Suppressor macrophage treated with lipopolysaccharide for 4 hours (primary cell): Measurements from ENCODE around the gene CYFIP1.

Experiments used
- DNase-seq: peaks from one replicate; pipeline ENCODE4 v3.0.0-alpha.2; 2020

Gene CYFIP1

DNA sequence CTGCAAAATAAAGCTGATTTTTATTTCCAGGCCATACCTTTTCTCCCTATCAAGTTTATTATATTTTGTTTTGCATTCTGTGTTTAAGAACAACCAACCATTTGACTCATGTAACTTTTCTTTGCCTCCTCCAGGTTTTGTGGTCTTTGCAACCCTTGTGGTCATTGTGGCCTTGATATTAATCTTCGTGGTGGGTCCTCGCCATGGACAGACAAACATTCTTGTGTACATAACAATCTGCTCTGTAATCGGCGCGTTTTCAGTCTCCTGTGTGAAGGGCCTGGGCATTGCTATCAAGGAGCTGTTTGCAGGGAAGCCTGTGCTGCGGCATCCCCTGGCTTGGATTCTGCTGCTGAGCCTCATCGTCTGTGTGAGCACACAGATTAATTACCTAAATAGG, 114.1 kb downstream of the CYFIP1 start:
- no peak for DNase-seq

DNA sequence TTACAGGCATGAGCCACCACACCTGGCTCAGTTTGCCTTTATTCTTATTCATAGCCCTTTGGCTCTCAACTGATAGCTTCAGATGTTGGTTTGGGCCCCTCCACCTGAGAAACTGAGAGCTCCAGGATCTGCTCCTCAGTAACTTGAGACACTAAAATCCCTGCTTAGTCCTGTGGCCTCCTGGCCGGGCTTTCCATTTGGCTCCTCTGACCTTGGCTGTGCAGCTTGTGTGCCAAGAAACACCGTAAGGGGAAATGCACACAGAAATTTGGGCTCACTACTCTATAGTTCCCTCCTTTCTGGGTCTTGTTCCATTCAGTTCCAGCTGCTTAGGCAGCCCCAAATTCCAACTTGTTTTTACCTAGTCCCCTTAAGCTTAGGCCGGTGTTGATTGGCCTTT, 116.8 kb downstream of the CYFIP1 start:
- no peak for DNase-seq

DNA sequence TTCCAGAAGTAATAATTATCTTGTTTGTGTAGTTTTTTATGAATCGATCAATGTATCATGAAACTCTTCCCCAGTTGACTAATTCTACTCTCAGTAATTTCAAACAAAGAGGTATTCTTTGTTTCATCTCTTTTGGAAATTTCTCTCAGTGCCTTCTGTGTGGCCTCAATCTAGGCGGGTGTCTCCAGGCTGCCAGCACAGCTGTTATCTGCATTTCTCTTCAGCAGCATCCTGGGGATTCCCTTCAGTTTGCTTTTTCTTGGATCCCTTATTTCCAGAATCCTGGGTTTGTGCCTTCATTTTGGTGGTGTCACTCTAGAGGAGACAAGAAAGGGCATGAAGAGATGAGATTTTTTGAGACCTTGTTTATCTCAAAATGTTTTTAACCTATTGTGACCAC, 119.0 kb downstream of the CYFIP1 start:
- no peak for DNase-seq

DNA sequence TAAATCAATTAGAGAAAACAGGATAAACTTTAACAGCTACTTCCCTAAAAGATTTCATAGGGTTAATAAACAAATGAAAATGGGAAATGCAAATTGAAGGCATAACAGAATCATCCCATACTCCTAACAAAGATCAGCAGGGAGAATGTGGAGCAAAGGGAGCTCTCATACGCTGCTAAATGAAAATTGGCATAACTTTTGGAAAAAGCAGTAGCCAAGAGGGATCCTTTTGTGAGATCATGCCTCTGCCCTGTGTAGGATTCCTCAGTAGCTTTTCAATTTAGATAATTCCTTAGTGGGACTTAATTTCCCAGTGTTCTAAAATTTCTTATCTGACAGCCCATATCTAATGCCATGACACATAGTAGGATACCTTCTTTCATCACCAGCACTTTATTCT, 123.5 kb downstream of the CYFIP1 start:
- DNase-seq, result no peak

DNA sequence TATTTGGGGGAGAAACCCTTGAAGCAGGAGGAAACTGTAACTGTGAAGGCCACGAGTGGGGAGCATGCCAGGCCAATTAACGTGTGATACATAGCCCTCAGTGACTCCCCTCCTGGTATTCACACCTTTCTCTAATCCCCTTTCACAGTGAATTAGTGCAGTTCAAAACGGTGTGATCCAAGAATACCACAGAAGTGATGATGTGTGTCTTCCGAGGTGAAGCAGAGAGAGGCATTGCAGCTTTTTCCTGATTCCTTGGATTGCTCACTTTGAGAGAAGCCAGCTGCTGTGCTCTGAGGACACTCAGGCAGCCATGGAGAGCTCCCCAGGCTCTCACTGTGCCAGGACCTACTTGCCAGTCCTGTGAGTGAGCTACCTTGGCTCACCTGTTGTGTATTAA, 124.4 kb downstream of the CYFIP1 start:
- DNase-seq, result no peak

DNA sequence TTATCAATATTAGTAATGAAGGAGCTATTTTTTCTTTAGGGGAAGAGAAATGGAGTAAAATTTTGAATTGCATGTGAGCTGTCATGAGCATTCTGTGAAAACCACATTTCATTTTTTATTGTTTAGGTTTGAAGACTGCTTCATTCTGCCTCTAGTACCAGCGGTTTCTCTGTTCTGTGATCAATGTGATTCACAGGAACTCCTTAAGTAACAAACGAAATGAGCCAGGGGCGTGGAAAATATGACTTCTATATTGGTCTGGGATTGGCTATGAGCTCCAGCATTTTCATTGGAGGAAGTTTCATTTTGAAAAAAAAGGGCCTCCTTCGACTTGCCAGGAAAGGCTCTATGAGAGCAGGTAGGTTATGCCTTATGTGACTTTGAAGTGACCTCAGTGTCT, 128.7 kb downstream of the CYFIP1 start:
- no peak for DNase-seq

DNA sequence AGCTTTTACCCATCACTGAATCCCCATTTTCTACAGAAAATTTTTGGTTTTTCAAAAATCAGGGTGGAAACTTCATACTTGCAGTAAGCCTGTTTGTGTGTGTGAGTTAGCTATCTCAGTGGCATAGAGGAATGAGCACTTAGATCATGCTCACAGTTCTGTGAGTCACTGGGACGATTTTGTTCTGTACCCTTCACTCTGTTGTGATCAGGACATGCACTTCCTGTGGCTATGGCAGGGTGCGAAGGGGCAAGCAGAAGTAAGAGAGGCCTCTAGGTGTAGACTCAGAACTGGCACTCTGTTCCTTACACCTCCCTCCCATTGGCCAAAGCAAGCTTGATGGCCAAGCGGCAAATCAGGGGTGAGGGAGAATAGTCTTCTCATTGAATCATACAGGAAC, 130.1 kb downstream of the CYFIP1 start:
- DNase-seq, result peak; percentile 45

DNA sequence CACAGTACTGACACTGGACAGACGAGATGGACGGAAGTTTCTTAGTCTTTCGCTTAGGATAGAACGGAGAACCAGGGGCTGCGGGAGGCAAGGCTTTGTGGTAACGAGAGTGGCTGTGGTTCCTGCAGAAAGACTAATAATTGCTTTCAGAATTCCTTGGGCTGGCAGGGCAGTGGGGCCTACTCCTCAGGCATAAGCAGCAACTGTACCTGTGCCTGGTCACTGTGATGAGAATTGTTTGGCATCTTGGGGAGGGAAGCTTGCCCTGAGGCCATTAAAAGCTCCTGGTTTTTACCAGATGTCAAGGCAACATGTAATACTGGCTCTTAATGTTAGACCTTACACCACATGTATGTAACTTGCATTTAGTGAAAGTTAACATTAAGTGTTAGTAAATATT, 134.1 kb downstream of the CYFIP1 start:
- no peak for DNase-seq

DNA sequence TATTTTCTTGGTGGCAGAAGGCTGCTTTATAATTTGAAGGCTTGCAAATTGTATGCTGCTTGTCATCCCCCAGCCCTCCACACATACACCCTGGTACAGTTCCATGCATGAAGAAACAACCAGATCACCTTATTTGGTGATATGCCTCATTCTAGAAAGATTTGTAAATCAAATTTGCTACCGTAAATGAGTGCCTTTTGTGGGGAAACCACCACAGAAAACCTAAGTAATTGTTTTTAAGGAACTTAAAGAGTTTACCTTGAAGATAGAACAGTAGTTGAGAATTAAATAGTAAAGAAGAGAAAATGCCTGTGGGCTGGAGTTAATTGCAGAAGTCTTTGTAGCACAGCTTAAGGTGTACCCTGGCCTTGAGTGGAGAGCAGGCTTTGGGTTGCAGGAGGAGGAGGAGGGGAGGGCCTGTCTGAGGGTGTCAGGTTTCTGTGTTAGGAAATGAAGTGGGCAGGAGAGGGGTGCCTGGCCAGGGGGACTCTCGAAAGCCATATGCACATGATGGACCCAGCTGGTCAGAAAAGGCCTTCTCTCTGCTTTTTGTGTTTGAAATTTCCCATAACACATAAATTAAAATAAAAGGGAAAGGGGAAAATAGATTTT, 134.8 kb downstream of the CYFIP1 start:
- no peak for DNase-seq

DNA sequence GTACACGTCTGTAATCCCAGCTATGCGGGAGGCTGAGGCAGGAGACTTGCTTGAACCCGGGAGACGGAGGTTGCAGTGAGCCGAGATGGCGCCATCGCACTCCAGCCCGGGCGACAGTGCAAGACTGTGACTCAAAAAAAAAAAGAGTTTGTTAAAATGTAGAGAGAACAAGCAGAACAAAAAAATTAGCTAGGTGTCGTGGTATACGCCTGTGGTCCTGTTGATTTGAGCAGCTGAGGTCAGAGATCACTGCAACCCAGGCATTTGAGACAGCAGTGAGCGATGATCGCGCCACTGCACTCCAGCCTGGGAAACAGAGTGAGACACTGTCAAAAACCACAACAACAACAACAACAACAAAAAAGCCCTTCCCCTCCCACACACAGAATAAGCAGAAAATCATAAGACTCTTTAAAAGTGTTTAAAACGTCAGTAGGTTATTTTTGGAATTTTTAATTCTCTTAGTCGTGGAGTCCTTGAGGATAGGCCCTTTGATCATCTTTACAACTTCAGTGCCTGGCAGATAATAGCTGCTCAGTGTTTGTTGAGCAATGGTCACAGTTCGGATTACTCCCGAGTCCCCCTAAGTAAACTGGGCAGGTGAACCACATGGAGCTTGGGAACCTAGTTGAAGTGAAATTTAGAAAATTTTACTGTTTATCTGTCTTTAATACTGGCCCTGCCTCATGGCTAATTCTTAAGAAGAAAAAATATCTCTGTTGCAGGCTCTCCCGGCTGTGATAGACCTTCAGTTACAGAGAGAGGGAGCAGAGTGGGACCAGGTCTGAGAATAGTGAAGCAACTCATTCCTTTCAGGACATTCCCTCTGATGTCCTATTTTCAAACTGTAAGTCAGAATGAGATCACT, 135.5 kb downstream of the CYFIP1 start:
- no peak for DNase-seq

DNA sequence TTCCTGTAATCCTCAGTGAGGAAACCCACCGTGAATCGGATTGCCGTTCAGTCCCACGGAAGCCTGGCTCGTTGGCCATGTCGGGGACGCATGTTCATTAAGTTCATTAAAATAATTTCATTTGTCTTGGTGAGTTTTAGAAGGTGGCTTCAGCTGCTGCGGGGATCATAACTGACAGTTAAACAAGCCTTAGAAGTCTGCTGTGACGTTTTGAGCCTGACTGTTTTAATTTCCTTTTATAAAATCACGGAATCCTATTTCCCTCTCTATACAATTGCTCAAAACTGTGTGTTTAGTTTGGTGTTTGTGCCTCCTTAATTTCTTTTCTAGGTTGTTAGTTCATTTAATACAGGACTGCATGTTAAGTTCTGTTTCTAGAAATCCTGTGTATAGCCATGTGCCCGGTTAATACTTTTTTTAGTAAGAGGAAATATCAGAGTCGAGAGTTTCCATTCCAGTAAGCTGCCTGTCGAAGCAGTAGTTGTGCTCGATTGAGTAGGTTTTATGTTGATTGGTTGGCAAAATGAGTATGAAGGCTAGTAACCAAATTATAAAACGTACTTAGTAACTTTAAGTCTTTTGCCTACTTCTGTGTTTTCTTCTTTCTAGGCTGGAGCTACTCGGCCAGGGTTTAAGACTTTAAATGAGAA, 141.0 kb downstream of the CYFIP1 start:
- peak; percentile 46 for DNase-seq

DNA sequence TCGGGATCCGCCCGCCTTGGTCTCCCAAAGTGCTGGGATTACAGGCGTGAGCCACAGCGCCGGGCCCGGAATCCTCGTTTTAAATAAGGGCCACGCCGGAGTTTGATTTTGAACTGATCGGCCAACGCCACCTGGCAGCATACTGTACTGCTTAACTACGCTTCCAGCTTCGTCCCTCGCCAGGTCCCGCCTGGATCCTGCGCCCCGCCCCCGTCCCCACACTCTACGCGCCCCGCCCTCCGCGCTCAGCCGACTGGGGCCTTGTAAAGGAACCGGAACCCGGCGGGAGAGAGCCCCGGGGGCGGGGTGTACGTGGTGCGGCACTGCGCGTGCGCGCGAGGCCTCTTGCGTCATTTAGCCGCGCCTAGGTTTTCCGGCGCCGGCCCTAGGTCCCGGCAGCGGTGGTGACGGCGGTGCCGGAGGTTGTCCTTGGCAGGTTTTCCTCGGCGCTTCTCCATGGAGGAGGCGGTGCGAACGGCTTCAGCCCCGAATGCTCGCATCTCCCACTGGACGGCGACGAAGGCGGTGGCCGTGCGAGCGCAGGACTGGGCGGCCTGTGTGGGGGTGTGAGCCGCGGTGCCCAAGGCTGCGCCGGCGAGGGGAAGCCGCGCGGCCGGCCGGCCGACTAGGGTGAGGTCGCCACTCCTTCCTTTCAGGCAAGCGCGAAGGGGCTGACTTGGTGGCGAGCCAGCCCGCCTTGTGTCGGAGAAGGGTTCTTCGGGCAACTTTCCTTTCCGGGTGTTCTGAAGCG, 141.7 kb downstream of the CYFIP1 start, which contains the start of gene NIPA2:
TSS of gene NIPA2 (plus strand) at position 375 of the 751 bp plus-strand sequence. CDS start 13,066 bp downstream, outside the sequence.
- peak; percentile 100 for DNase-seq

DNA sequence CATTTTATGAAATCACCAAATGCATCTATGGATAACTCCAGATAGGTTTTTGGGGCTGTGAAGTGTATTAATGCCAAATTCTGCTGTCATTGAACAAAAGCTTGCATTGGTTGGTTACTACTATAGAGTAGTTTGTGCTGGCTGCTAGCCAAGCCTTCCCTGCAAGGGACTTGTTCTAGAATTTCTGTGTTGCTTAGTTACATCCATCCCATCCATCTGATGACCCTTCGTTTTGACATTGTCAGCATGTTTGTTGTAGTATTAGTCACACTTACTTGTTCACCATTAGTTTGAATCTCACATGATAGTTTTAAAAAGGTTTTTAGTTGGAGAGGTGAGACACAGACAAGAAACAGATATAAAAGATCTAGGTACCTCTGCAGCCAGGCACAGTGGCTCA, 148.7 kb downstream of the CYFIP1 start:
- no peak for DNase-seq

DNA sequence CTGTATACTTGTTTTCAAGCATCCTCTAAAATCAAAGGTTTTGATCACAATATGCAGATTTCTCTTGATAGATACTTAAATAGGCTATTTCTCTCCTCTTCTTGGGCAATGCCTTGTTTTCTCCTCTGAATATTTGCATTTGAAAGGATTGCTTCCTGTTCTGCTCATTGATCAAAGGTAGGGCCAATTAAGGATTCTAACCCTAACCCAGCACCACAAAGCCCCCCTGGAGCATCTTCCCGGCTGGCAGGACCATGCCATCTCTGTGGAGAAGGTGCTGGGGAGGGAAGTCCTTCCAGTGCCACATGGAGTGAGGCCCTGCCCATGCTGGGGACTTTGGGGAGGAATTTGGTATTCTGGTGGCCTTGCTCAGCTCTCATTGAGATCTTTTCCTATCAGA, 153.0 kb downstream of the CYFIP1 start:
- DNase-seq, result no peak

DNA sequence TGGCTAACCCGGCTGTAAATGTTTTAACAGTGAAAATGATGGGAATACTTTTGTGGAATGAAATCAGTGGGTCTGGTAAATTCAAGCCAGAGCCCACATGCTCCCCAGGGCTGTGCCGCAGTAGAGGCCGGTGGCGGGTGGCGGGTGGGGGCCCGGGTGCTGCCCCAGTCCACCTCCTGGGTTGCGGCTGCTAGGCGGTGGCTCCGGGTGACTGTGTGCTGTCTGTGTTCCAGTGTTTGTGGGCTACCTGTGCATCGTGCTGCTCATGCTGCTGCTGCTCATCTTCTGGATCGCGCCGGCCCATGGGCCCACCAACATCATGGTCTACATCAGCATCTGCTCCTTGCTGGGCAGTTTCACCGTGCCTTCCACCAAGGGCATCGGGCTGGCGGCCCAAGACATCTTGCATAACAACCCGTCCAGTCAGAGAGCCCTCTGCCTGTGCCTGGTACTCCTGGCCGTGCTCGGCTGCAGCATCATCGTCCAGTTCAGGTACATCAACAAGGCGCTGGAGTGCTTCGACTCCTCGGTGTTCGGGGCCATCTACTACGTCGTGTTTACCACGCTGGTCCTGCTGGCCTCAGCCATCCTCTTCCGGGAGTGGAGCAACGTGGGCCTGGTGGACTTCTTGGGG, 156.6 kb downstream of the CYFIP1 start:
- no peak for DNase-seq

DNA sequence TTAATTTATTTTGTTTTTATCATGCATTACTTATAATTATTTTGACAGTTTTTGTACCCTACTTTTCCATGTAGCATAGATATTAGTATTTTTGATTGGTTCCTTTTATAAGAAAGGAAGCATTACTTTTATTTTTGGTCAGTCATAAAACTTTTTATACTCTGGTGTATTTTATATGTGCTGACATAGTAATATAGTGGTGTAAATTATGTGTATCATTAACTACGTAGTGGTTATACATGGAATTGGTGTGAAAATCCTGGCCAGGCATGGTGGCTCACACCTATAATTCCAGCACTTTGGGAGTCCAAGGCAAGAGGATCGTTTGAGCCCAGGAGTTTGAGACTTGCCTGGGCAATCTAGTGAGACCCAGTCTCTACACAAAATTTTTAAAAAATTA, 160.5 kb downstream of the CYFIP1 start:
- DNase-seq, result no peak
